ENCODE measurements around the gene TUBGCP6.
A peak's percentile ranks its signal among the peaks of the same experiment; 100 is the strongest.

The TUBGCP6 gene

GRCh38 chr22:50196256-50196655, 48.6 kb downstream of the TUBGCP6 start:
- no peak for DNase-seq (ENCODE audit: low spot score)

GRCh38 chr22:50194037-50194805, 50.6 kb downstream of the TUBGCP6 start:
- DNase-seq (ENCODE audit: low spot score), result no peak

- DNase-seq (ENCODE audit: low spot score), result no peak
These were observed 51.2 kb downstream of the TUBGCP6 start for GRCh38 chr22:50193621-50194020.

- DNase-seq (ENCODE audit: low spot score), result no peak
These were observed 52.2 kb downstream of the TUBGCP6 start for GRCh38 chr22:50192436-50193204.

- DNase-seq (ENCODE audit: low spot score), result no peak
These were observed 53.7 kb downstream of the TUBGCP6 start for GRCh38 chr22:50190941-50191741.

GRCh38 chr22:50190182-50190940, 54.5 kb downstream of the TUBGCP6 start:
- DNase-seq (ENCODE audit: low spot score), result peak; percentile 80

- no peak for DNase-seq (ENCODE audit: low spot score)
These were observed 55.0 kb downstream of the TUBGCP6 start for GRCh38 chr22:50189849-50190181.

GRCh38 chr22:50189184-50189848, 55.5 kb downstream of the TUBGCP6 start:
- DNase-seq (ENCODE audit: low spot score), result no peak

GRCh38 chr22:50188356-50188755, 56.5 kb downstream of the TUBGCP6 start:
- no peak for DNase-seq (ENCODE audit: low spot score)

GRCh38 chr22:50186761-50187523, 57.9 kb downstream of the TUBGCP6 start:
- DNase-seq (ENCODE audit: low spot score), result no peak

GRCh38 chr22:50186181-50186714, 58.6 kb downstream of the TUBGCP6 start:
- no peak for DNase-seq (ENCODE audit: low spot score)

GRCh38 chr22:50185375-50186087, 59.3 kb downstream of the TUBGCP6 start, which contains the start of gene TRABD:
TRABD (plus strand) TSS chr22:50185913; CDS start chr22:50193061, 7,148 bp downstream.
- peak; percentile 95 for DNase-seq (ENCODE audit: low spot score)

- peak; percentile 67 for DNase-seq (ENCODE audit: low spot score)
These were observed 59.9 kb downstream of the TUBGCP6 start for GRCh38 chr22:50184902-50185374.

GRCh38 chr22:50184004-50184901, 60.6 kb downstream of the TUBGCP6 start:
- no peak for DNase-seq (ENCODE audit: low spot score)

GRCh38 chr22:50183141-50183971, 61.5 kb downstream of the TUBGCP6 start:
- DNase-seq (ENCODE audit: low spot score), result no peak

GRCh38 chr22:50182176-50183081, 62.4 kb downstream of the TUBGCP6 start:
- no peak for DNase-seq (ENCODE audit: low spot score)

Measured in ecto neural progenitor cell (in vitro differentiated cells).